ENCODE data around the gene DNLZ.

The DNLZ gene

GRCh38 chr9:136395345-136396218 lies 32.0 kb upstream of the DNLZ start:
- DNase-seq = no peak

GRCh38 chr9:136395020-136395340 lies 31.4 kb upstream of the DNLZ start:
- no peak for DNase-seq

- no peak for DNase-seq
Measured at GRCh38 chr9:136394312-136395019, 30.9 kb upstream of the DNLZ start.

DNA sequence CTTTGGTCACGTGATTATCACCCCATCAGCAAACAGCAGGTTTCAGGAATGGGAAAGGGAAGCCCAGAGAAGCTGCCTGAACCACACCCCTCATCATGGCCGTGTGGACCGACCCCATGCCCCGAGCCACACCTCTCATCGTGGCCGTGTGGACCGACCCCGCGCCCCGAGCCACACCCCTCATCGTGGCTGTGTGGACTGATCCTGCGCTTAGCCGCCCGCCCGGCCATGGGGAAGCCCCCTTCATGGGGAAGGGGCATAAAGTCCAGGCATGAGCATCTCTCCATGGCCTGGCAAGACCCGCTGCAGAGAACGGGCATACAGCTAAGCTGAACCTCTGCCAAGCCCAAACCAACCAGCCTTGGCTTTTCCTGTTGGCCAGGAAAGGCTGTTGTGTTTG lies 30.0 kb upstream of the DNLZ start:
- no peak for DNase-seq

- DNase-seq = no peak
Measured at GRCh38 chr9:136392538-136393449, 29.2 kb upstream of the DNLZ start.

DNA sequence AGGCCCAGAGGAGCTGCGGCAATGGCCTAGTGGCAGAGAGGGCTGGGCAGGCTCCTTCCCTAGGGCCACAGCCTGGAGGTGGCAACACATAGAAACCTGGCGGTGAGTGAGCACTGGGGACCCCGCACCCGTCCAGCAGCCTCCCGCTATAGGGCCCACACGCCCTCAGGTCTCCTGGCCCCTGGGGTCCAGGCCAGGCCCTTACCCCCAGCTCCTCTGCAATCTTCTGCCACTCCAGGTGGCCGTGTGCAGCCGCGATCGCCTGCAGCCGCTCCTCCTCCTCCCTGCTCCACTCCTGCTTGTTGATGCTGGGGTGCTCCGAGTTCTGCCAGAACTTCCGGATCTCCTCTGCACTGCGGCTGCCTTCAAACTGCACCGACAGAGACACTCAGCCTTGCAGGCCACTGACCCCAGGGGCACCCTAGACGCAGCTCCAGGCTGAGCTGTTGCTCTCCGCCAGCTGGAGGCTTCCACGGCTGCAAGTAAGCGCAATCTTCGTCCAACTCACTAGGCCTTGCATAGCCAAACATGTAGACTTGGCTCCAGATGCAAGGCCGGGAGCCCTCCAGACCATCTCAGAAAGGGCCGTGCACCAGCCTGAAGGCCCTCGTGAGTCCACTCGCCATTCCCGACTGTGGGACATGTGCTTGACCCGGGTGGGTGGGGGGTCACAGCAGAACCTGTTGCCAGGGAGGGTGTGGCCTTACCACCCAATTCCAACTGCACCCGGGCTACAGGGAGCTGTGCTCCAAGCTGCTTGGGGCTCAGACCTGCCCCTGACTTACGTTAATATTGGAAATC lies 28.4 kb upstream of the DNLZ start:
- no peak for DNase-seq

- no peak for DNase-seq
Measured at GRCh38 chr9:136389396-136389795, 25.9 kb upstream of the DNLZ start.

- no peak for DNase-seq
Measured at GRCh38 chr9:136387217-136387616, 23.7 kb upstream of the DNLZ start.

GRCh38 chr9:136386018-136386417 lies 22.5 kb upstream of the DNLZ start:
- DNase-seq = no peak

GRCh38 chr9:136385015-136385414 lies 21.5 kb upstream of the DNLZ start:
- peak; percentile 54 for DNase-seq

GRCh38 chr9:136383436-136383835 lies 19.9 kb upstream of the DNLZ start:
- no peak for DNase-seq

- DNase-seq = no peak
Measured at GRCh38 chr9:136381966-136382513, 18.5 kb upstream of the DNLZ start.

DNA sequence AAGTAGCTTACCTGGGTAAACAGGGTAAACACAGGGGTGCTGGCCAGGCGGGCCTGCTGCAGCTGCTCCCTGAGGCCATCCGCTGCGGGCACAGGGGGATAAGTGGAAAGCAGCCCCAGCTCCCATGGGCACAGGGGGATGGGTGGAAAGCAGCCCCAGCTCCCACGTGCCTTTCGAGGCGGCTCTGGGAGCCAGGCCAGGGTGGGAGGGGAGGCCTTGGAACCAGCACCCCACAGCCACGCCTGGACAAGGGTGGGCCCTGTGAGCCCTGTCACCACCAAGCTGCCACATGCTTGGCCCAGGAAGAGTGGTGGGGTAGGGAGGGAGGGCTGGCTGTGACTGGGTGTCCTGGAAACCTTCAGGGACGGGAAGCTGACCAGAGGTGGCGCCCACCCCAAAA lies 17.8 kb upstream of the DNLZ start:
- DNase-seq = no peak

- no peak for DNase-seq
Measured at GRCh38 chr9:136380381-136380780, 16.8 kb upstream of the DNLZ start.

DNA sequence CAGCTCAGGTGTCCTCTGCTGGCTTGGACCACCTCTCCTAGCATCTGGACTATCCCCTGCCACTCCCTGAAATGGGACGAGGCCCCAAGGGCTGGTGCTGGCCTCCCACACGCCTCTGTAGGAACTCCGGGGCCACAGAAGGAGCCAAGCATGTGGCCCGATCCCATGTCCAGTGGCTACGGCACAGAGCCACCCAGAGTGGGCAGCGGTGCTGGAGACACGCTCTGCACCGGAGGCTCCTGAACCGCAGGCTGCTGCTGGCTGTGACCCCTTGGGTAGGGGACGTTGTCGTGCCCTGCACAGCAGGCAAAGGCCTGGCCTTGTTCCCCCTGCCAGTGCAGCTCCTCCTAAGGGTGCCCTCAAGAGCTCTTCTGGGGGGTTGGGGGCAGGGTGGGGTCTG lies 16.3 kb upstream of the DNLZ start:
- DNase-seq = no peak

- no peak for DNase-seq
Measured at GRCh38 chr9:136379401-136379800, 15.9 kb upstream of the DNLZ start.

- no peak for DNase-seq
Measured at GRCh38 chr9:136379003-136379287, 15.4 kb upstream of the DNLZ start.

DNA sequence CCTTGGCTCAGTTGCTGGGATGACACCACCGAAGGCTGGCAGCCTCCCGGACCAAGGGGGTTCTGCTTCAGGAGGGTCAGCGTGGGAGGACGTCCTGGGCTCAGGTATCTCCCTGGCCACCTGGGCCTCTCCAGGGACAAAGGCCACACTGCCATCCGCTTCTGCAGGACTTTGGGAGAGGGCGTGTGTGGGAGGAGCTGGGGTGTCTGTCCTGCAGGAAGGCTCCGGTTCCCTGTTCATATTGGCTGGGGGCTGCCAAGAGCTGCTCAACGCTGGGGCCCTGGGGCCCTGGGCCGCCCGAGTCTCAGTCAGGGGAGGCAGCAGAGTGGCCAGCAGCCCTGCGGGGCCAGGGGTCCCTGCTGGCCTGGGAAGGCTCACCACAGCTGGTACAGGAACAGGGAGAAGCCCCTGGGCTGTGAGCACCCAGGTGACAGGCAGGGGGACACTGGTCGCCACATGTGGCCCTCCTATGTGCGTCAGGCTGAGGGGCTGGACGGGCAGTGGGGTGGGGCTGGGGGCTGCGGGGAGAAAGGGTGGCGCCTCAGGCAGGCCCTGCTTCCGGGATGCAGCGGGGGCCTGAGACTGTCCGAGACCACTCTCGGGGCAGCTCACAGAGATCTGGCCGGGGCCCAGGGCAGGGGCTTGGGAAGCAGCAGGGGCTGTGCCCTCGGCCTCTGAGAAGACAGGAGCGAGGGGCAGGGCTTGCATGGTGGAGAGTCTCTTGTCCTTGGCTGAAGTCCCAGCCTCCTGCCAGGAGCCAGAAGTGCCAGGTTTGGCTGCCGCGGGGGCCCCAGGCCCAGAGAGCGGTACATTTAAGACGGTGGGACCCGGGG lies 14.8 kb upstream of the DNLZ start:
- DNase-seq = no peak

DNA sequence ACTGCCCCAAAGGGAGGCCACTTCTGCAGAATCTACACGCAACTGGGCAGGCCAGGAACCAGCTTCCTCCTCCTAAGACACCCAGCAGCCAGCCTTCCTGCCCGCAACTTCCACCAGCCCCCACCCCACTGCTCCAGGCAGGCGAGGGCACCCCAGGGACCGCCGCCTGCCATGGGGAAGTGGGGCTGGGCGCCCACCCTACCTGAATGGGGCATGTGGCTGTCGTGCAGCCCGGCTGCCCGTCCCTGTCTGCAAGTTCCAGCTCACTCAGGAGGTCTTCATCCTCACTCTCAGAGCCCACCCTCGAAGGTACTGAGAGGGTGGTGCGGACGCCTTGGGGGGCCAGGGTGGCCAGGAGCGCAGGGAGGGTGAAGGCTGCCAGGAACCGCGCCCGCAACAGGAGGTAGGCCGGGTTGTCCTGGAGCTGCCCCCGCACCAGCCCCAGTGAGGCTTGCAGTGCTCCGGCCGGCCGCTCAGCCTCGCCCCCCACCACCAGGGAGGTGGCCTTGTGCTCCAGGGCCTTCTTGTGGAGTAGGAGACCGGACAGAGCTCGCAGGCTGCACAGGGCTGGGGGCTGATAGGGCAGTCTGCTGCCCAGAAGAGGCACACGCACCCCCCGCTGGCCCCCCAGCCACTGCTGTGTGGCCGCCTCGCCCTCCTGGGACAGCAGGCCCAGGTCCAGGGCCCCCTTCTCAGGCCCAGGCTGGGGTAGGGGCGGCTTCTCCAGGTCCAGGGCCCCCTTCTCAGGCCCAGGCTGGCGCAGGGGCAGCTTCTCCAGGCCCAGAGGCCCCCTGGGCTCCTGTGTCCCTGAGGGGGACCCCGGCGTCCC lies 14.0 kb upstream of the DNLZ start:
- DNase-seq = no peak

DNA sequence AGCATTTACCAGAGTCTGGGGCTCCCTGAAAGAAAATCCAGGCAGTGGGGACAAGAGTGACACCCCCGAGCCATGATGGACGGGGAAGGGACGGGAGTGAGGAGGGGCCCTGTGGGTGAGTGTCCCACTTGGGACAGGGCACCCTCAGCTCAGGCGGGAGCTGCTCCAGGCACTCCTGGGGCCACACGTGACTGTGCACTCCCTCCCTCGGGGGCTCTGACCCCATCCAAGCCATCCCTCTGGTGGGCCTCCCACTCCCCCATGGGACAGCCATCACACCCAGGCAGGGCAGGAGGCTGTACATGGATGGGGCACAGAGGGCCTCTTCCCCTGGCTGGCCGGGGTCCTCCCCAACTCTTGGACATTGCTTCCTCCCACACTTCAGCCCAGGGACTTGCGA lies 12.9 kb upstream of the DNLZ start:
- no peak for DNase-seq

- no peak for DNase-seq
Measured at GRCh38 chr9:136375096-136375495, 11.6 kb upstream of the DNLZ start.

Measured in activated naive CD4-positive, alpha-beta T cell treated with Interleukin-2 at 50 U/mL for 16 hours (primary cell).